Spleen (tissue), 11 donors: ENCODE data around the gene PCSK6. TPM values are rescaled to one million over a fixed set of nuclear protein-coding genes. Genes with fewer than 3 reads are reported as not detected.

ENCODE experiments used
- DNase-seq: peaks from one replicate; pipeline ENCODE4 v3.0.0-alpha.2; 2020
- H3K27ac ChIP-seq, 8 donors: fragments of 200-600 bp; sonication (generic) in 7 of 8; 1 replicate in 4 of 8; 2 replicates in 4 of 8; pipeline versions ENCODE4 v1.5.0 to v1.8.0; 2016 to 2021; ENCODE audit warnings: inconsistent platforms in 4 of 8, mild to moderate bottlenecking in 4 of 8, moderate library complexity in 1 of 8
- H3K27me3 ChIP-seq, 7 donors: fragments of 200-600 bp; sonication (generic) in 6 of 7; replicated peaks in 1 of 7; 1 replicate in 4 of 7; 2 replicates in 3 of 7; pipeline versions ENCODE4 v1.5.0 to v1.8.0; 2016 to 2021; ENCODE audit warnings: inconsistent platforms in 3 of 7, mild to moderate bottlenecking in 1 of 7
- H3K36me3 ChIP-seq, 6 donors: fragments of 200-600 bp; sonication (generic) in 5 of 6; 1 replicate in 4 of 6; 2 replicates in 2 of 6; pipeline versions ENCODE4 v1.5.0 to v1.8.0; 2016 to 2021; ENCODE audit warnings: inconsistent platforms in 2 of 6
- H3K4me1 ChIP-seq, 6 donors: fragments of 200-600 bp; sonication (generic) in 5 of 6; 1 replicate in 3 of 6; 2 replicates in 3 of 6; pipeline versions ENCODE4 v1.5.0 to v1.8.0; 2016 to 2021; ENCODE audit warnings: inconsistent platforms in 3 of 6
- H3K4me3 ChIP-seq, 8 donors: fragments of 200-600 bp; sonication (generic) in 7 of 8; 1 replicate in 4 of 8; 2 replicates in 4 of 8; pipeline versions ENCODE4 v1.5.0 to v1.8.0; 2016 to 2021; ENCODE audit warnings: inconsistent platforms in 4 of 8, mild to moderate bottlenecking in 4 of 8, moderate library complexity in 2 of 8
- H3K9me3 ChIP-seq, 8 donors: fragments of 200-600 bp; sonication (generic) in 7 of 8; 1 replicate in 4 of 8; 2 replicates in 4 of 8; pipeline versions ENCODE4 v1.5.0 to v1.8.0; 2016 to 2021; ENCODE audit warnings: inconsistent platforms in 4 of 8
- POLR2A ChIP-seq, 3 donors: fragments of 450-650 bp; IDR thresholded peaks; one replicate each; pipeline ENCODE4 v1.5.1; 2017; ENCODE audit warnings: antibody characterized with exemption in 3 of 3, mild to moderate bottlenecking in 1 of 3
- POLR2AphosphoS5 ChIP-seq, 3 donors: sonication (generic); formaldehyde crosslinking; IDR thresholded peaks; one replicate each; pipeline ENCODE4 v1.5.1; 2017; ENCODE audit warnings: antibody characterized with exemption in 3 of 3
- WGBS, 5 donors: extraction: QIAGEN DNeasy Blood & Tissue Kit in 3 of 5; methylation state at CpG; one replicate each; pipeline versions ENCODE4 v1.1.5 to v1.1.7; 2013 to 2018; 5-methylcytosine and 5-hydroxymethylcytosine counted together
- intact Hi-C: fragments of 100-400 bp; cut with DNase I; formaldehyde crosslinking; loops from one replicate; pipeline ENCODE4 v1.15.0; 2023; ENCODE audit warnings: low total_unique reads
- polyA plus RNA-seq, 3 donors: library from polyadenylated mRNA; stranded (reverse); fragments of 200-250 nt; gene quantifications; one replicate each; pipeline ENCODE4 v1.2.1, GENCODE V29; 2013
- total RNA-seq, 7 donors: library from RNA; depleted of rRNA in 3 of 7; stranded (reverse); fragments of >200 nt in 3 of 7; fragmentation: NEBNext Ultra II Directional in 4 of 7; extraction: Animal tissue kit (Norgen Biotek cat#: 25700) in 4 of 7; gene quantifications; one replicate each; pipeline versions ENCODE4 v1.1.0 to v1.2.1, GENCODE V29; 2016 to 2021
- TF ChIP-seq, protein P1 (sequence below), 11 experiments: fragments of 200-600 bp in 7 of 11; fragments of 450-650 bp in 4 of 11; sonication (generic) in 4 of 11; IDR thresholded peaks in 8 of 11; conservative IDR thresholded peaks in 3 of 11; 1 replicate in 7 of 11; 2 replicates in 4 of 11; pipeline versions ENCODE4 v1.4.0 to v1.8.0; 2016 to 2021; ENCODE audit warnings: antibody characterized with exemption in 11 of 11, inconsistent platforms in 4 of 11, mild to moderate bottlenecking in 1 of 11
- donor health status: healthy with polysubstance abuse.
- donor health status: DM: no; HTN: no; CAD: no; lungs with moderate emphysema.
- donor health status: DM: no; HTN: no; CAD: no.
- donor health status: Bipolar disorder and iron deficiency.
- donor health status: healthy.
- donor health status: DM: no; HTN: no; CAD: no.
- donor health status: DM: yes; HTN: yes; CAD: no.

PCSK6 gene
- total and polyA plus RNA-seq, 10 donors = 10.0 to 403 (median 252) TPM

DNA sequence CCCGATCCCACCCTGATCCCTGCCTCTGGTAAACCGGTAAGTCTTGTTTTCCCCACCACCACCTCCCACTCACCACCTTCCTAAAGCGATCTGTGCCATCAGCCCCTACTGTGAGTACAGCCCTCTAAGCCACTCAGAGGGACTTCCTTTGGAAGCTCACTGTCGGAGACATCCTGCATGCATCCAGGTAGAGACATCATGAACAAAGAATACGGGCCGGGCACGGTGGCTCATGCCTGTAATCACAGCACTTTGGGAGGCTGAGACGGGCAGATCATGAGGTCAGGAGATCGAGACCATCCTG is 13.7 kb upstream of the PCSK6 start:
- H3K4me3 ChIP-seq = no peak overlapping the region
- TF ChIP-seq, protein P1, sequence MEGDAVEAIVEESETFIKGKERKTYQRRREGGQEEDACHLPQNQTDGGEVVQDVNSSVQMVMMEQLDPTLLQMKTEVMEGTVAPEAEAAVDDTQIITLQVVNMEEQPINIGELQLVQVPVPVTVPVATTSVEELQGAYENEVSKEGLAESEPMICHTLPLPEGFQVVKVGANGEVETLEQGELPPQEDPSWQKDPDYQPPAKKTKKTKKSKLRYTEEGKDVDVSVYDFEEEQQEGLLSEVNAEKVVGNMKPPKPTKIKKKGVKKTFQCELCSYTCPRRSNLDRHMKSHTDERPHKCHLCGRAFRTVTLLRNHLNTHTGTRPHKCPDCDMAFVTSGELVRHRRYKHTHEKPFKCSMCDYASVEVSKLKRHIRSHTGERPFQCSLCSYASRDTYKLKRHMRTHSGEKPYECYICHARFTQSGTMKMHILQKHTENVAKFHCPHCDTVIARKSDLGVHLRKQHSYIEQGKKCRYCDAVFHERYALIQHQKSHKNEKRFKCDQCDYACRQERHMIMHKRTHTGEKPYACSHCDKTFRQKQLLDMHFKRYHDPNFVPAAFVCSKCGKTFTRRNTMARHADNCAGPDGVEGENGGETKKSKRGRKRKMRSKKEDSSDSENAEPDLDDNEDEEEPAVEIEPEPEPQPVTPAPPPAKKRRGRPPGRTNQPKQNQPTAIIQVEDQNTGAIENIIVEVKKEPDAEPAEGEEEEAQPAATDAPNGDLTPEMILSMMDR (IDR thresholded peaks at IDR 0.05 in 8 of 11, conservative IDR thresholded peaks at IDR 0.05 in 3 of 11) = no peak
- TF ChIP-seq POLR2AphosphoS5 (IDR thresholded peaks at IDR 0.05) (no peak), POLR2A (IDR thresholded peaks at IDR 0.05) (no peak)
- no peak overlapping the region for H3K27ac ChIP-seq
- H3K4me1 ChIP-seq = peaks cover 3 to 43% (median 35%) of the 10 kb centered on the region in 6 donors
- no peaks in the 10 kb centered on the region for H3K9me3 ChIP-seq
- H3K36me3 ChIP-seq = no peaks in the 10 kb centered on the region
- no peak for DNase-seq
- intact Hi-C loops = no loop called here
- H3K27me3 ChIP-seq = peaks cover 0 to 30% (median 0%) of the 10 kb centered on the region in 7 donors
- WGBS, 5 donors = 93 to 97% (median 95%) methylated on average over 7 to 9 of the region's 9 CpGs

DNA sequence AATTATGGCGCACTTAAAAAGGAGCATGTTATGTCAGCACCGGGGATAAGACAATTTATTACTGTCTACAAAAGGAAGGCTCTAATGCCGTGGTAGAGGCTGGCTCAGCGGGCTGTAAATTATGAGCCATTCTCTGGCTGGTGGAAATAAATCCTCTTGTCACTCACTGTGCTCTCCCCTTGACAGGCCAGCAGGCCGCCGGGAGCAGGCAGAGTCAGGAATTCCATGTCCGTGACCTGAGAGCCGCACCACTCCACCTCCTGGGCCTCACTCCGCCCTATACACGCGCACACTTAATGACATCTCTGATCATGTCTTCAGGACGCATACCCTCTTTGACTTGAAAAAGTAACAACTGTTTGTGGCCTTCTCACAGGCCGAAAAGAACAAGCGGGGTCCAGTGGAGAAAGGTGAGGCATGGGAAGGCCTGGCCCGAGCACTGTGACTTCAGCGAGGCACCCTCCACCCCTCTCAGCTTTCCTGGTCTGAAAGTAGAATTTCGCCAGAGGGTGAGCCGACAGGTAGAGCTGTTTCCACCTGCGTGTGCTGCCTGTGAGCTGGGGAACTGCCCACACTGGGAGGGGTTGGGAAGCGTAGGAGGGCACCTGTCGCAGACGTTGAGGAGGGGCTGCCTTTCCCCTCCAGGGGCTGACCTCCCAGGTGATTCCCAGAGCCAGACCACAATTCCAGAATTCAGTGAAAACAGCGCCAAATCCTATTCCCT is 13.2 kb upstream of the PCSK6 start:
- Histone ChIP-seq H3K27me3 (peaks cover 0 to 30% (median 0%) of the 10 kb centered on the region in 7 donors), H3K9me3 (no peaks in the 10 kb centered on the region), H3K27ac (no peak overlapping the region), H3K4me3 (no peak overlapping the region), H3K36me3 (no peaks in the 10 kb centered on the region), H3K4me1 (peaks cover 3 to 43% (median 35%) of the 10 kb centered on the region in 6 donors)
- no peak for DNase-seq
- TF ChIP-seq POLR2A (IDR thresholded peaks at IDR 0.05) (no peak), POLR2AphosphoS5 (IDR thresholded peaks at IDR 0.05) (no peak)
- TF ChIP-seq, protein P1 (IDR thresholded peaks at IDR 0.05 in 8 of 11, conservative IDR thresholded peaks at IDR 0.05 in 3 of 11) = no peak
- intact Hi-C loops = no loop called here
- 80 to 87% (median 84%) methylated on average over 23 of the region's 23 CpGs for WGBS, 5 donors

DNA sequence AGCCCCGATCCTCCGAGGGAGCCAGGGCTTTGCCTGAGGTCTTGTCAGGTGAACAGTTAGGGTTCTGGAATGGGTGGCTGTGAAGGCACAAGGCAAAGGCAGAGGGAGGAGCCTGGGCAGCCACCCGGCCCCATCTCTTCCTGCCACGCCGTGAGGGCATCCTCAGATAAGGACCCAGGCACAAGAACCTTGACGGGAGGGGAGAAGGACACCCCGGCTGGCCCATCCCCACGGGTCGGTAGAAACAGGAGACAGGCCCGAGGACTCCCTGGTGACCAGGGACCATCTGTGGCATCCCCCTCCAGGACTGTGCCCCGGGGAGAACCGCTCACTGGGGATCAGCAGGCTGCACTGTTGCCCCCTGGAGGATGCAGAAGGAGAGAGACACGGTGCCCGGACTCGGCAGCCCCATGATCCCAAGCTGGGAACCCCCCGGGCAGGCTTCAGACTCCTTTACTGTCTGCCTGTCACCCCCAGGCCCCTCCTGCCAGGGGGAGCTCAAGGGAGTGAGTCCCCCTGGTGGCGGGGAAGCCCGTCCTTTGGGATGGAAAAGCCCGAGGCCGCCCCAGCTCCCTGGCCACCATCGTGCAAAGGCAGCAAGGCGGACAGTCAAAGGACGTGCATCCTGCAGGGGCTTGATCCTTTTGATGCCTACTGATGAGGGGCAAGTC is 12.3 kb upstream of the PCSK6 start:
- Histone ChIP-seq H3K4me3 (peak overlapping the region in 6 of 8 donors; percentile 15 to 59 (median 18)), H3K4me1 (peaks cover 3 to 50% (median 38%) of the 10 kb centered on the region in 6 donors), H3K27ac (peak overlapping the region in 4 of 8 donors; percentile 54 to 73 (median 66)), H3K36me3 (no peaks in the 10 kb centered on the region), H3K9me3 (no peaks in the 10 kb centered on the region), H3K27me3 (peaks cover 0 to 37% (median 0%) of the 10 kb centered on the region in 7 donors)
- DNase-seq = peak; percentile 81
- WGBS, 5 donors = 10 to 16% (median 14%) methylated on average over 16 to 23 of the region's 23 CpGs
- TF ChIP-seq POLR2A (IDR thresholded peaks at IDR 0.05) (no peak), POLR2AphosphoS5 (IDR thresholded peaks at IDR 0.05) (peak; percentile 50 to 77 (median 52))
- TF ChIP-seq, protein P1 (IDR thresholded peaks at IDR 0.05 in 8 of 11, conservative IDR thresholded peaks at IDR 0.05 in 3 of 11) = peak in 10 of 11 experiments; percentile 14 to 68 (median 60)
- intact Hi-C loops = no loop called here
